SU-DHL-6 (cell line): Measurements from ENCODE around the gene ELL3.

Experiments used
- EZH2phosphoT487 ChIP-seq: fragments of 200-600 bp; sonication (generic), shearing (Covaris generic); conservative IDR thresholded peaks from 2 replicates; pipeline ENCODE4 v1.6.1; 2018; ENCODE audit warnings: mild to moderate bottlenecking, antibody characterized with exemption, low read length, moderate library complexity, mixed read lengths
- TF ChIP-seq, protein P1 (sequence below): fragments of 200-600 bp; sonication (generic); IDR thresholded peaks from one replicate; pipeline ENCODE4 v1.5.1; 2017; ENCODE audit warnings: antibody characterized with exemption, mild to moderate bottlenecking, low read length, moderate library complexity; ENCODE audit not compliant: insufficient read depth, poor library complexity, severe bottlenecking

- TF ChIP-seq, protein P1, sequence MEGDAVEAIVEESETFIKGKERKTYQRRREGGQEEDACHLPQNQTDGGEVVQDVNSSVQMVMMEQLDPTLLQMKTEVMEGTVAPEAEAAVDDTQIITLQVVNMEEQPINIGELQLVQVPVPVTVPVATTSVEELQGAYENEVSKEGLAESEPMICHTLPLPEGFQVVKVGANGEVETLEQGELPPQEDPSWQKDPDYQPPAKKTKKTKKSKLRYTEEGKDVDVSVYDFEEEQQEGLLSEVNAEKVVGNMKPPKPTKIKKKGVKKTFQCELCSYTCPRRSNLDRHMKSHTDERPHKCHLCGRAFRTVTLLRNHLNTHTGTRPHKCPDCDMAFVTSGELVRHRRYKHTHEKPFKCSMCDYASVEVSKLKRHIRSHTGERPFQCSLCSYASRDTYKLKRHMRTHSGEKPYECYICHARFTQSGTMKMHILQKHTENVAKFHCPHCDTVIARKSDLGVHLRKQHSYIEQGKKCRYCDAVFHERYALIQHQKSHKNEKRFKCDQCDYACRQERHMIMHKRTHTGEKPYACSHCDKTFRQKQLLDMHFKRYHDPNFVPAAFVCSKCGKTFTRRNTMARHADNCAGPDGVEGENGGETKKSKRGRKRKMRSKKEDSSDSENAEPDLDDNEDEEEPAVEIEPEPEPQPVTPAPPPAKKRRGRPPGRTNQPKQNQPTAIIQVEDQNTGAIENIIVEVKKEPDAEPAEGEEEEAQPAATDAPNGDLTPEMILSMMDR: peak; percentile 61
- TF ChIP-seq EZH2phosphoT487: no peak
These were observed 22.6 kb upstream of the ELL3 start for GRCh38 chr15:43799209-43799944.
